Measurements from ENCODE around the gene OSTM1. TPM values are rescaled to one million over a fixed set of nuclear protein-coding genes. Genes with fewer than 3 reads are reported as not detected.
"Not testable (repeated sequence)": the region's sequence is repeated elsewhere in the genome, so short reads cannot be mapped to it uniquely, and the experiment has no call there.

OSTM1 gene
- total RNA-seq, 1 donor: 15.3 TPM

GRCh38 chr6:108013787-108014439 lies 60.6 kb downstream of the OSTM1 start:
- H3K4me1 ChIP-seq (ENCODE audit: insufficient read depth, low read length): no peaks in the 10 kb centered on the region
- H3K9me3 ChIP-seq (ENCODE audit: low read depth, low read length): peaks cover 11% of the 10 kb centered on the region
- H3K27me3 ChIP-seq (ENCODE audit: insufficient read depth, low read length): no peaks in the 10 kb centered on the region
- no peak overlapping the region for H3K4me3 ChIP-seq (ENCODE audit: low read length)

DNA sequence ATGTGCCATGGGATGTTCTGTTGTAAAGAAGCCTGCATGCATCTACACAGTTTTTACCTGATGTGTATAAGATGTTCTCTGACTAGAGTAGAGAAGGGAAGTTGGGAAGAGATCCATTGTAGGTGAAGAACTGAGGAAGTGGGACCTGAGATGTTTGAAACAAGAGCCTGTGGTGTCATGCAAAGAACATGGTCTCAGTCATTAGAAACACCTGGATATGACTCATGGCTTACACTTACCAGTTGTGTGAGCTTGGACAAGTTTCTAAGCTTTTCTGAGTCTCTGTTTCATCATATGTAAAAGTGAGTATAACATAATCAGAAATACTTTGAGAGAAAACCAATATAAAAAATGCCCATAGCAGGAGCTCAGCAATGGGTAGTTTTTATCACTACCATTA lies 64.6 kb downstream of the OSTM1 start:
- Histone ChIP-seq H3K4me1 (ENCODE audit: insufficient read depth, low read length) (no peaks in the 10 kb centered on the region), H3K27me3 (ENCODE audit: insufficient read depth, low read length) (no peaks in the 10 kb centered on the region), H3K9me3 (ENCODE audit: low read depth, low read length) (peaks cover 11% of the 10 kb centered on the region), H3K4me3 (ENCODE audit: low read length) (no peak overlapping the region)

DNA sequence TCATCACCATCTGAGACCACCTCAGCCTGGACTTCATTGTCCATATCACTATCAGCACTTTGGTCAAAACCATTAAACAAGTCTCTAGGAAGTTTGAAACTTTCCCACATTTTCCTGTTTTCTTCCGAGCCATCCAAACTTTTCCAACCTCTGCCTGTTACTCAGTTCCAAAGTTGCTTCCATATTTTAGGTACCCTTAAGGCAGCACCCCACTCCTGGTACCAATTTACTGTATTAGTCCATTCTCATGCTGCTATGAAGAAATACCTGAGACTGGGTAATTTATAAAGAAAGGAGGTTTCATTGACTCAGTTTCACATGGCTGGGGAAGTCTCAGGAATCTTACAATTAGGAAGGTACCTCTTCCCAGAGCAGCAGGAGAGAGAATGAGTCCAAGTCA lies 65.3 kb downstream of the OSTM1 start:
- peaks cover 11% of the 10 kb centered on the region for H3K9me3 ChIP-seq (ENCODE audit: low read depth, low read length)
- not testable (repeated sequence) for H3K4me1 ChIP-seq (ENCODE audit: insufficient read depth, low read length); H3K4me3 ChIP-seq (ENCODE audit: low read length); H3K27me3 ChIP-seq (ENCODE audit: insufficient read depth, low read length)

DNA sequence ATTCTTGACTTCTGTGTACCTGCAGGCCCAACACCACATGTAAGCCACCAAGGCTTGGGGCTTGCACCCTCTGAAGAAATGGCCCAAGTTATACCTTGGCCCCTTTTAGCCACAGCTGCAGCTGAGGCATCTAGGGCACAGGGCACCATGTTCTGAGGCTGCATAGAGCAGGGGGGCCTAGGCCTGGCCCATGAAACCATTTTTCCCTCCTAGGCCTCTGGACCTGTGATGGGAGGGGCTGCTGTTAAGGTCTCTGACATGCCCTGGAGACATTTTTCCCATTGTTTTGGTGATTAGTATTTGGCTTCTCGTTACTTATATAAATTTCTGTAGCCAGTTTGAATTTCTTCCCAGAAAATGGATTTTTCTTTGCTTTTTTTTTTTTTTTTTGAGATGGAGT lies 66.2 kb downstream of the OSTM1 start:
- Histone ChIP-seq H3K4me3 (ENCODE audit: low read length) (no peak overlapping the region), H3K4me1 (ENCODE audit: insufficient read depth, low read length) (no peaks in the 10 kb centered on the region), H3K9me3 (ENCODE audit: low read depth, low read length) (peaks cover 11% of the 10 kb centered on the region), H3K27me3 (ENCODE audit: insufficient read depth, low read length) (no peaks in the 10 kb centered on the region)

GRCh38 chr6:108005961-108006360 lies 68.6 kb downstream of the OSTM1 start:
- Histone ChIP-seq H3K4me3 (ENCODE audit: low read length) (no peak overlapping the region), H3K4me1 (ENCODE audit: insufficient read depth, low read length) (no peaks in the 10 kb centered on the region), H3K9me3 (ENCODE audit: low read depth, low read length) (peaks cover 11% of the 10 kb centered on the region), H3K27me3 (ENCODE audit: insufficient read depth, low read length) (no peaks in the 10 kb centered on the region)

GRCh38 chr6:108004861-108005260 lies 69.7 kb downstream of the OSTM1 start:
- Histone ChIP-seq H3K9me3 (ENCODE audit: low read depth, low read length) (peaks cover 7% of the 10 kb centered on the region), H3K4me1 (ENCODE audit: insufficient read depth, low read length) (no peaks in the 10 kb centered on the region), H3K27me3 (ENCODE audit: insufficient read depth, low read length) (no peaks in the 10 kb centered on the region), H3K4me3 (ENCODE audit: low read length) (no peak overlapping the region)

GRCh38 chr6:108002365-108003221 lies 71.9 kb downstream of the OSTM1 start:
- Histone ChIP-seq H3K4me3 (ENCODE audit: low read length) (no peak overlapping the region), H3K27me3 (ENCODE audit: insufficient read depth, low read length) (no peaks in the 10 kb centered on the region), H3K9me3 (ENCODE audit: low read depth, low read length) (no peaks in the 10 kb centered on the region), H3K4me1 (ENCODE audit: insufficient read depth, low read length) (no peaks in the 10 kb centered on the region)

DNA sequence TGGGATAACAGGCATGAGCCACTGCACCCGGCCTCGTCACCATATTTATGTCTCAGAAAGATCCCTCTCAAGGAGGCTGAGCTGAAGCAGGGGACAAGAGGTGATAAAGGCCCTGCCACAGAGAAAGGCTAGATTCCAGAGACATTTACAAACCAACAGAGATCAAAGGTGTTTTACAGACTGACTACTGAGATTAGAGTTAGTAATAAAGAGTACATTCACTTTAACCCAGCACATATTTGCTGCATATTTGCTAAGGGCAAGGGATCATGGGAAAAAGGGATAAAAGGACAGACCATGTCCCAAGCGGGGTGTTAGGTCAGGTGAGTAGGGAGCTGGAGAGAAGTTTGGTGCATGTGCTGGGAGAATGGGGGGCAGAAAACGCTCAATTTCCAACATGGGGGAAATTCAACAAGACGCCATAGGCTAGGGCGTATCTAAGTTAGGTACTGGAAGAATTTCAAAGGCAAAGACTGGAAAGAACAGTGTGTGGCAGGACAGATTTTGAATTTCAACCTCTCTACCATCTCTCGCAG lies 72.8 kb downstream of the OSTM1 start:
- Histone ChIP-seq H3K27me3 (ENCODE audit: insufficient read depth, low read length) (no peaks in the 10 kb centered on the region), H3K4me3 (ENCODE audit: low read length) (no peak overlapping the region), H3K4me1 (ENCODE audit: insufficient read depth, low read length) (no peaks in the 10 kb centered on the region), H3K9me3 (ENCODE audit: low read depth, low read length) (no peaks in the 10 kb centered on the region)

DNA sequence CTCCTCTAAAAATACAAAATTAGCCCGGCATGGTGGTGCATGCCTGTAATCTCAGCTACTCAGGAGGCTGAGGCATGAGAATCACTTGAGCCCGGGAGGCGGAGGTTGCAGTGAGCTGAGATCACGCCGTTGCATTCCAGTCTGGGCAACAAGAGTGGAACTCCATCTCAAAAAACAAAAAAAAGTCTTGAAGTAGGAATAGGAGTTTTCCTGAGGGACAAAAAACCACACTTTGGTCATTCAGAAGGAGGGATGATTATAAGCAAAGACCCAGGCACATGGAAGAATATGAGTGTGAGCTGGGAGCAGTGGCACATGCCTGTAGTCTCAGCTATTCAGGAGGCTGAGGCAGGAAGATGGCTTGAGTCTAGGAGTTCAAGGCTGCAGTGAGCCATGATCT lies 74.3 kb downstream of the OSTM1 start:
- not testable (repeated sequence) for H3K4me1 ChIP-seq (ENCODE audit: insufficient read depth, low read length); H3K9me3 ChIP-seq (ENCODE audit: low read depth, low read length); H3K27me3 ChIP-seq (ENCODE audit: insufficient read depth, low read length); H3K4me3 ChIP-seq (ENCODE audit: low read length)

DNA sequence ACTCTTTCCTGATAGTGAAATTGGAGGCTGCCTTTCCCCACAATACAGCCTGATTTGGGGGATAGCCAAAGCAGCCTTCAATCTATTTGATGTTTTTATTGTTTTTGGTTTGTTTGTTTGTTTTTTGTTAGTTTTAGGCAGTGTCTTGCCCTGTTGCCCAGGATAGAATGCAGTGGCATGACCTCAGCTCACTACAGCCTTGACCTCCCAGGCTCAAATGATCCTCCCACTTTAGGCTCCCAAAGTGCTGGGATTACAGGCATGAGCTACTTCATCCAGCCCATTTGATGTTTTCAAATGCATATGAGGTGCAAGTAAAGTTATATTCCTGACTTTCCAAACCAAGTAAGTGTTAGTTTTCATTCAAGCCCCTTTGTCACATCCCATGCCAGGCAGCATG lies 75.2 kb downstream of the OSTM1 start:
- no peaks in the 10 kb centered on the region for H3K9me3 ChIP-seq (ENCODE audit: low read depth, low read length)
- H3K27me3 ChIP-seq (ENCODE audit: insufficient read depth, low read length): no peaks in the 10 kb centered on the region

DNA sequence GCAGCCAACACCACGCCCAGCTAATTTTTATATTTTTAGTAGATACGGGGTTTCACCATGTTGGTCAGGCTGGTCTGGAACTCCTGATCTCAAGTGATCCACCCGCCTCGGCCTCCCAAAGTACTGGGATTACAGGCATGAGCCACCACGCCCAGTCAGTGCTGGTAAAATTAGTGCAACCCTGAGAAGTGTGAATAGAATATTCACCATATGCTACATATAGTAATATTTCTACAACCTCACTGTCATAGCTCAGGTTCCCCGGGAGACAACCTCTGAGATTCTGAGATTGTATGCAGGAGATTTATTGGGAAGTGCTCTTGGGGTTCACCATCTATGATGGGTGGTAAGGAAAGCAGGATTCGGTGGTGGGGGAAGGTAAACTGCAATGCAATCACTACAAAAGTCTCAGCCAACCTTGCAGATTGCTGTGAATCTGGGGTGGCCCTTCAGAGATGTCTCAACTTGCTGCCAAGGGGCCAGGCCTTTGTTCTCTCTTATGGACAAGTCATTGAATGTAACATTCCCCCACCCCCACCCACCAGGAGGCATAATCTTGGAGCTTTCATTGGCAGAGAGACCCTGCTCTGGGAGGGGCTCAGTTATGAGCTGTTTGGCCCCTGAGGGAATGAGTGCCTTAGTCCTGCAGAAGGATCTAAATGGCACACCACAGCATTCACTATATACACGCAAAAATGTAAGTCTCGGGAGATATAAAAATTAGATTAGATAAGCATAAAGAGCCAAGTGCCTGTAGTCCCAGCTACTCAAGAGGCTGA lies 82.6 kb downstream of the OSTM1 start:
- Histone ChIP-seq H3K4me3 (ENCODE audit: low read length) (no peak overlapping the region), H3K4me1 (ENCODE audit: insufficient read depth, low read length) (no peaks in the 10 kb centered on the region), H3K9me3 (ENCODE audit: low read depth, low read length) (no peaks in the 10 kb centered on the region), H3K27me3 (ENCODE audit: insufficient read depth, low read length) (no peaks in the 10 kb centered on the region)

More for the DNA sequence above, 75.2 kb downstream of the OSTM1 start:
- no peak overlapping the region for H3K4me3 ChIP-seq (ENCODE audit: low read length)
- no peaks in the 10 kb centered on the region for H3K4me1 ChIP-seq (ENCODE audit: insufficient read depth, low read length)

Other genes with a start within 250 kb of the OSTM1 start
- gene SEC63, start 116.5 kb downstream of the OSTM1 start, total RNA-seq: 40.3 TPM
- gene NR2E1, start 91.3 kb upstream of the OSTM1 start, total RNA-seq: not detected
- gene SNX3, start 186.3 kb upstream of the OSTM1 start, total RNA-seq: 140 TPM
- gene AFG1L, start 220.3 kb upstream of the OSTM1 start, total RNA-seq: 3.0 TPM